DOHH2 (cell line): ENCODE data around the gene FAF2.

Experiments
- H3F3A ChIP-seq: fragments of 200-600 bp; sonication (generic), shearing (Covaris generic); 2 replicates; pipeline ENCODE4 v1.6.0; 2016; ENCODE audit warnings: antibody characterized with exemption, mild to moderate bottlenecking; ENCODE audit not compliant: control insufficient read depth, insufficient read depth
- H3K27ac ChIP-seq: fragments of 200-600 bp; sonication (generic); 2 replicates; pipeline ENCODE4 v1.5.1; 2014; ENCODE audit warnings: low read depth, mild to moderate bottlenecking, low read length, moderate library complexity
- H3K27me3 ChIP-seq: fragments of 200-600 bp; sonication (generic); 2 replicates; pipeline ENCODE4 v1.6.1; 2014; ENCODE audit warnings: mild to moderate bottlenecking, low read length, mixed read lengths; ENCODE audit not compliant: control insufficient read depth
- H3K36me3 ChIP-seq: fragments of 200-600 bp; sonication (generic); 2 replicates; pipeline ENCODE4 v1.6.1; 2014; ENCODE audit warnings: mild to moderate bottlenecking, low read length, moderate library complexity, mixed read lengths; ENCODE audit not compliant: control insufficient read depth
- H3K4me1 ChIP-seq: fragments of 200-600 bp; sonication (generic); 2 replicates; pipeline ENCODE4 v1.6.1; 2014; ENCODE audit warnings: mild to moderate bottlenecking, low read length, mixed read lengths; ENCODE audit not compliant: control insufficient read depth
- H3K4me2 ChIP-seq: fragments of 200-600 bp; sonication (generic); 2 replicates; pipeline ENCODE4 v1.6.0; 2014; ENCODE audit warnings: mild to moderate bottlenecking, low read length, moderate library complexity
- H3K4me3 ChIP-seq: fragments of 200-600 bp; sonication (generic); 2 replicates; pipeline ENCODE4 v1.5.1; 2014; ENCODE audit warnings: mild to moderate bottlenecking, low read length, mixed read lengths
- H3K79me2 ChIP-seq: fragments of 200-600 bp; sonication (generic); 2 replicates; pipeline ENCODE4 v1.6.1; 2014; ENCODE audit warnings: mild to moderate bottlenecking, low read length, mixed read lengths; ENCODE audit not compliant: control insufficient read depth
- H3K9me2 ChIP-seq: fragments of 200-600 bp; sonication (generic); replicated peaks from 2 replicates; pipeline ENCODE4 v1.6.1; 2014; ENCODE audit warnings: mild to moderate bottlenecking, low read length, mixed read lengths; ENCODE audit not compliant: control insufficient read depth
- H3K9me3 ChIP-seq: fragments of 200-600 bp; sonication (generic); 2 replicates; pipeline ENCODE4 v1.6.1; 2014; ENCODE audit warnings: antibody characterized with exemption, low read length, mixed read lengths; ENCODE audit not compliant: control insufficient read depth, insufficient read depth
- H4K20me1 ChIP-seq: fragments of 200-600 bp; sonication (generic); 2 replicates; pipeline ENCODE4 v1.6.0; 2014; ENCODE audit warnings: low read depth, mild to moderate bottlenecking, antibody characterized with exemption, low read length, moderate library complexity; ENCODE audit not compliant: control insufficient read depth, insufficient read depth
- EZH2phosphoT487 ChIP-seq: fragments of 200-600 bp; sonication (generic); IDR thresholded peaks from 2 replicates; pipeline ENCODE4 v1.6.1; 2017; ENCODE audit warnings: borderline replicate concordance, mild to moderate bottlenecking, antibody characterized with exemption, low read length, moderate library complexity, mixed read lengths
- TF ChIP-seq, protein P1 (sequence below): fragments of 200-600 bp; sonication (generic); IDR thresholded peaks from one replicate; pipeline ENCODE4 v1.5.1; 2014; ENCODE audit warnings: antibody characterized with exemption, mild to moderate bottlenecking, low read depth, low read length; ENCODE audit not compliant: poor library complexity, severe bottlenecking

The FAF2 gene

GRCh38 chr5:176444742-176445141 is 3.4 kb upstream of the FAF2 start:
- no peak overlapping the region for H3K4me2 ChIP-seq
- no peak overlapping the region for H3K27ac ChIP-seq
- H3K36me3 ChIP-seq, result peaks cover 6% of the 10 kb centered on the region
- no peaks in the 10 kb centered on the region for H3K9me3 ChIP-seq
- H3K9me2 ChIP-seq, result no peaks in the 10 kb centered on the region
- H3K4me3 ChIP-seq, result no peak overlapping the region
- H4K20me1 ChIP-seq, result no peaks in the 10 kb centered on the region
- peaks cover 15% of the 10 kb centered on the region for H3K4me1 ChIP-seq
- TF ChIP-seq EZH2phosphoT487, result no peak
- TF ChIP-seq, protein P1, sequence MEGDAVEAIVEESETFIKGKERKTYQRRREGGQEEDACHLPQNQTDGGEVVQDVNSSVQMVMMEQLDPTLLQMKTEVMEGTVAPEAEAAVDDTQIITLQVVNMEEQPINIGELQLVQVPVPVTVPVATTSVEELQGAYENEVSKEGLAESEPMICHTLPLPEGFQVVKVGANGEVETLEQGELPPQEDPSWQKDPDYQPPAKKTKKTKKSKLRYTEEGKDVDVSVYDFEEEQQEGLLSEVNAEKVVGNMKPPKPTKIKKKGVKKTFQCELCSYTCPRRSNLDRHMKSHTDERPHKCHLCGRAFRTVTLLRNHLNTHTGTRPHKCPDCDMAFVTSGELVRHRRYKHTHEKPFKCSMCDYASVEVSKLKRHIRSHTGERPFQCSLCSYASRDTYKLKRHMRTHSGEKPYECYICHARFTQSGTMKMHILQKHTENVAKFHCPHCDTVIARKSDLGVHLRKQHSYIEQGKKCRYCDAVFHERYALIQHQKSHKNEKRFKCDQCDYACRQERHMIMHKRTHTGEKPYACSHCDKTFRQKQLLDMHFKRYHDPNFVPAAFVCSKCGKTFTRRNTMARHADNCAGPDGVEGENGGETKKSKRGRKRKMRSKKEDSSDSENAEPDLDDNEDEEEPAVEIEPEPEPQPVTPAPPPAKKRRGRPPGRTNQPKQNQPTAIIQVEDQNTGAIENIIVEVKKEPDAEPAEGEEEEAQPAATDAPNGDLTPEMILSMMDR, result no peak
- H3F3A ChIP-seq, result no peaks in the 10 kb centered on the region
- peaks cover 19% of the 10 kb centered on the region for H3K79me2 ChIP-seq
- H3K27me3 ChIP-seq, result peaks cover 17% of the 10 kb centered on the region

DNA sequence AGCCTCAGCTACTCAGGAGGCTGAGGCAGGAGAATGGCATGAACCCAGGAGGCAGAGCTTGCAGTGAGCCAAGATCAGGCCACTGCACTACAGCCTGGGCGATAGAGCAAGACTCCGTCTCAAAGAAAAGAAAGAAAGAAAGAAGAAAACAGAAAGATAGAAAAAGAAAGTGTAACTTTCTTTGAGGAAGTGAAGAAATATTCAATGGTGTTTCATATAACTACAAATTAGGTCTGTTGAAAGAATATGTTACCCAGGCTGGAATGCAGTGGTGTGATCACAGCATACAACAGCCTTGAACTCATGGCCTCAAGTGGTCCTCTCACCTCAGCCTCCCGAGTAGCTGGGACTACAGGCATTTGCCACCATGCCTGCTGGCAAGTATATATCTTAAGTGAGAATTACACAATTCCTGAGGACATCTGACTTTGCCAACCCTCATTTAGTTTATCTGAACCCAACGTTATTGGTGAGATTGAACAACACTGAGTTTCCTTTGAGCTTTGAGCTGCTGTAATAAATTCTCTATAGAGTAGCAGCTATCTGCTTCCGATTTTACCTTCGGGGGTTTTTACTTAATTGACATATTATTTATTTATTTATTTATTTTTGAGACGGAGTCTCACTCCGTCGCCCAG is 2.0 kb upstream of the FAF2 start:
- no peaks in the 10 kb centered on the region for H3K9me2 ChIP-seq
- TF ChIP-seq EZH2phosphoT487, result no peak
- TF ChIP-seq, protein P1, result no peak
- H3K36me3 ChIP-seq, result peaks cover 6% of the 10 kb centered on the region
- H3K9me3 ChIP-seq, result no peaks in the 10 kb centered on the region
- no peaks in the 10 kb centered on the region for H4K20me1 ChIP-seq
- H3K4me2 ChIP-seq, result no peak overlapping the region
- H3F3A ChIP-seq, result no peaks in the 10 kb centered on the region
- H3K4me1 ChIP-seq, result peaks cover 19% of the 10 kb centered on the region
- H3K79me2 ChIP-seq, result peaks cover 33% of the 10 kb centered on the region
- no peak overlapping the region for H3K27ac ChIP-seq
- H3K27me3 ChIP-seq, result peaks cover 17% of the 10 kb centered on the region
- no peak overlapping the region for H3K4me3 ChIP-seq

DNA sequence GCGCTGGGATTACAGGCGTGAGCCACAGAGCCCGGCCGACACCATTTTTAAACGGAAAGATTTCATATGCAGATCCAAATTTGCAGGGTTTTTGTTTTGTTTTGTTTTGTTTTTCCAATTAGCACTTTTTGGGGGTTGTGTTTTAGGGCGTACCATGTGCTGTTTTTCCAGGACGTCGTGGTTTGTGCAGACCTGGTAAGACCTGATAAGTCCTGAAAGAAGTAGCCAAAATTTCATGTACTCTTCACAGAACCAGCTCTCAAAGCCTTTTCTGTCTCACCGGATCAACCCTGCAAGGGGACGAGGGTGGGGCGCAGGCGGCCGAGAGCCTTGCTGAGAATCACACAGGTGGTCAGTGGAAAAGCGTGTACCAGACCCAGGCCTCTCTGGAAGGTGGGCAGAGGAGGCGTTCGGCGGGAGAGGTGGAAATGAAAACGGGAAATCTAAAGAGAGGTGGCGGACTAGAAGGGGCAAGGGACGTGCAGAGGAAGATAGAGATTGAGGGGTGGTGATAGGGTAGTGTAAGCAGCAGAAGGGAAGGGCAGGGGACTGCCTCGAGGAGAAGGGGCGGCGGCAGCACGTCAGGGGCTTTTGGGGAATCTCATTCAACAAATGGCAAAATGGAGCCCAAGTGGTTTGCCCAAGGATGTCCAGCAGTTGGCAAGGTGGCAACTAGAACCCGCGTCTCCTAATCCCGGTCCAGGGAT is 1.1 kb upstream of the FAF2 start:
- peaks cover 39% of the 10 kb centered on the region for H3K79me2 ChIP-seq
- H3K27me3 ChIP-seq, result peaks cover 12% of the 10 kb centered on the region
- H3K9me2 ChIP-seq, result no peaks in the 10 kb centered on the region
- peak overlapping the region; percentile 83 for H3K4me2 ChIP-seq
- 0 out of 2 replicates have a peak, but pooled peaks cover 2% of the 10 kb centered on the region for H3F3A ChIP-seq
- no peak overlapping the region for H3K27ac ChIP-seq
- no peaks in the 10 kb centered on the region for H4K20me1 ChIP-seq
- H3K9me3 ChIP-seq, result no peaks in the 10 kb centered on the region
- no peak for TF ChIP-seq EZH2phosphoT487
- TF ChIP-seq, protein P1, result no peak
- peak overlapping the region; percentile 98 for H3K4me3 ChIP-seq
- peaks cover 6% of the 10 kb centered on the region for H3K36me3 ChIP-seq
- peaks cover 19% of the 10 kb centered on the region for H3K4me1 ChIP-seq
